ENCODE data around the gene RABGEF1. TPM values are rescaled to one million over a fixed set of nuclear protein-coding genes. Genes with fewer than 3 reads are reported as not detected.
"Not testable (repeated sequence)": the region's sequence is repeated elsewhere in the genome, so short reads cannot be mapped to it uniquely, and the experiment has no call there.

Gene RABGEF1
- total RNA-seq: 10 to 100 TPM; 31.0 to 55.1 (median 47.9) TPM

GRCh38 chr7:66740302-66740979, at the start of gene RABGEF1:
Gene RABGEF1 (plus strand): TSS chr7:66740733. CDS start chr7:66771900, 31,167 bp downstream.
- Histone ChIP-seq H3K36me3 (no peaks in the 10 kb centered on the region), H3K27me3 (no peaks in the 10 kb centered on the region), H3K4me3 (replicated peaks in 1 of 3) (peak within 1 kb of the TSS; percentile 73 to 99 (median 90)), H3K9me3 (no peaks in the 10 kb centered on the region), H3K27ac (peak within 1 kb of the TSS; percentile 95 to 99 (median 95)), H3K4me1 (peaks cover 13 to 18% of the 10 kb centered on the region in 2 donors)
- 0 to 1% methylated on average over 25 to 31 of the region's 85 CpGs for WGBS, 2 donors
- DNase-seq: peak; percentile 99
- intact Hi-C loops (cut with DNase I): no loop called here
- TF ChIP-seq CTCF (IDR thresholded peaks at IDR 0.05) (peak in 1 of 6 experiments; percentile 12), POLR2A (IDR thresholded peaks at IDR 0.05) (peak; percentile 82 to 90)

- no peak for DNase-seq
- no peak for TF ChIP-seq POLR2A (IDR thresholded peaks at IDR 0.05)
- no peak for TF ChIP-seq CTCF (IDR thresholded peaks at IDR 0.05)
- Histone ChIP-seq H3K9me3 (no peaks in the 10 kb centered on the region), H3K27me3 (no peaks in the 10 kb centered on the region), H3K4me1 (no peaks in the 10 kb centered on the region), H3K27ac (no peak overlapping the region), H3K36me3 (no peaks in the 10 kb centered on the region), H3K4me3 (replicated peaks in 1 of 3) (no peak overlapping the region)
- intact Hi-C loops (cut with DNase I): no loop called here
- 86 to 91% methylated on average over 4 of the region's 4 CpGs for WGBS, 2 donors
Measured at GRCh38 chr7:66693331-66693730, 47.2 kb upstream of the RABGEF1 start.

- no peak for DNase-seq
- no peaks in the 10 kb centered on the region for H3K9me3 ChIP-seq
- H3K27me3 ChIP-seq: no peaks in the 10 kb centered on the region
- intact Hi-C loops (cut with DNase I): no loop called here
- TF ChIP-seq POLR2A (IDR thresholded peaks at IDR 0.05): no peak
- no peaks in the 10 kb centered on the region for H3K36me3 ChIP-seq
- no peaks in the 10 kb centered on the region for H3K4me1 ChIP-seq
- no peak overlapping the region for H3K4me3 ChIP-seq (replicated peaks in 1 of 3)
- H3K27ac ChIP-seq: no peak overlapping the region
- 94 to 95% methylated on average over 11 of the region's 11 CpGs for WGBS, 2 donors
Measured at GRCh38 chr7:66694286-66694685, 46.2 kb upstream of the RABGEF1 start.

- H3K27me3 ChIP-seq; H3K4me1 ChIP-seq; H3K4me3 ChIP-seq (replicated peaks in 1 of 3); intact Hi-C loops (cut with DNase I); H3K36me3 ChIP-seq; DNase-seq; H3K27ac ChIP-seq; H3K9me3 ChIP-seq: not testable (repeated sequence)
- 88 to 91% methylated on average over 7 of the region's 7 CpGs for WGBS, 2 donors
Measured at GRCh38 chr7:66695417-66695816, 45.1 kb upstream of the RABGEF1 start.

- H3K27me3 ChIP-seq; H3K4me3 ChIP-seq (replicated peaks in 1 of 3); DNase-seq; H3K36me3 ChIP-seq; H3K9me3 ChIP-seq; H3K4me1 ChIP-seq; intact Hi-C loops (cut with DNase I); H3K27ac ChIP-seq: not testable (repeated sequence)
- WGBS, 2 donors: 93 to 95% methylated on average over 5 of the region's 5 CpGs
Measured at GRCh38 chr7:66696134-66696533, 44.4 kb upstream of the RABGEF1 start.

GRCh38 chr7:66696774-66697191, 43.8 kb upstream of the RABGEF1 start:
- no peaks in the 10 kb centered on the region for H3K36me3 ChIP-seq
- intact Hi-C loops (cut with DNase I): no loop called here
- no peak overlapping the region for H3K27ac ChIP-seq
- H3K9me3 ChIP-seq: no peaks in the 10 kb centered on the region
- no peaks in the 10 kb centered on the region for H3K4me1 ChIP-seq
- no peaks in the 10 kb centered on the region for H3K27me3 ChIP-seq
- no peak for DNase-seq
- TF ChIP-seq CTCF (IDR thresholded peaks at IDR 0.05) (no peak), POLR2A (IDR thresholded peaks at IDR 0.05) (no peak)
- H3K4me3 ChIP-seq (replicated peaks in 1 of 3): no peak overlapping the region
- WGBS, 2 donors: 78 to 80% methylated on average over 1 to 2 of the region's 2 CpGs
